AG04450 (cell line): ENCODE measurements around the gene ITGB7. TPM values are rescaled to one million over a fixed set of nuclear protein-coding genes. Genes with fewer than 3 reads are reported as not detected.

ENCODE experiments used
- CTCF ChIA-PET: fragments of 300-600, 350-600 bp; formaldehyde crosslinking; extraction: SDS; loops from one replicate; lab custom pipeline; 2022; ENCODE audit warnings: antibody characterized with exemption, inconsistent platforms; lab: Charles Lee
- POLR2A ChIA-PET: fragments of 350-600 bp; formaldehyde crosslinking; extraction: SDS; loops from one replicate; lab custom pipeline; 2021; ENCODE audit warnings: antibody characterized with exemption, inconsistent platforms; lab: Yijun Ruan, JAX
- DNase-seq: peaks from one replicate; pipeline ENCODE4 v3.0.0-alpha.2; 2011; ENCODE audit warnings: low read depth, low spot score
- H3K27ac ChIP-seq: one replicate; pipeline ENCODE4 v1.5.1; 2012; ENCODE audit warnings: low read depth, low read length, control low read depth
- H3K27me3 ChIP-seq: one replicate; pipeline ENCODE4 v1.6.0; 2012; ENCODE audit warnings: low read length; ENCODE audit not compliant: control insufficient read depth, insufficient read depth
- H3K4me3 ChIP-seq: 2 replicates; pipeline ENCODE4 v1.5.1; 2011; ENCODE audit warnings: mild to moderate bottlenecking, low read depth, low read length, control low read depth
- H3K9me3 ChIP-seq: 2 replicates; pipeline ENCODE4 v1.5.1; 2012; ENCODE audit warnings: low read length; ENCODE audit not compliant: control insufficient read depth, insufficient read depth
- CTCF ChIP-seq: IDR thresholded peaks from 2 replicates; pipeline ENCODE4 v1.5.1; 2011; ENCODE audit warnings: low read depth, low read length, control low read depth, inconsistent platforms
- polyA plus RNA-seq: library from polyadenylated mRNA; depleted of rRNA; stranded (reverse); fragments of >200 nt; gene quantifications from 2 replicates; pipeline ENCODE4 v1.2.3, GENCODE V29; 2011

Gene ITGB7
- polyA plus RNA-seq, 1 experiment, result 0.15 TPM

GRCh38 chr12:53221203-53222080, 14.4 kb upstream of the ITGB7 start:
- no peak for DNase-seq
- CTCF ChIA-PET, result interaction anchor here (0.6 to 4.3 kb wide), 2 partner anchors 11 to 99 kb away, joined by 3 to 23 read pairs; partner anchors contain the start of gene AAAS
- peak overlapping the region; percentile 95 for H3K27ac ChIP-seq
- POLR2A ChIA-PET, result interaction anchor here (0.8 to 2.6 kb wide), 4 partner anchors 46 to 123 kb away, joined by 3 to 12 read pairs (median 4); partner anchors contain the start of gene PFDN5
- no peaks in the 10 kb centered on the region for H3K27me3 ChIP-seq
- TF ChIP-seq CTCF, result peak; percentile 15; the same call in 1 of the 2 replicates
- H3K4me3 ChIP-seq, result peak overlapping the region; percentile 58
- no peaks in the 10 kb centered on the region; the same call in 1 of the 2 replicates for H3K9me3 ChIP-seq

- no peaks in the 10 kb centered on the region for H3K27me3 ChIP-seq
- peak; percentile 80 for DNase-seq
- no peaks in the 10 kb centered on the region; the same call in 1 of the 2 replicates for H3K9me3 ChIP-seq
- POLR2A ChIA-PET, result interaction anchor here (0.6 to 2.6 kb wide), 8 partner anchors 11 to 214 kb away, joined by 3 to 12 read pairs (median 4); partner anchors contain the start of genes AAAS, MYG1 and PFDN5
- peak overlapping the region; percentile 80 for H3K4me3 ChIP-seq
- TF ChIP-seq CTCF, result no peak
- CTCF ChIA-PET, result interaction anchor here (4.3 kb wide), 1 partner anchor 100 kb away, joined by 23 read pairs; the partner anchor contains the start of gene AAAS
- peak overlapping the region; percentile 95 for H3K27ac ChIP-seq
These were observed 13.7 kb upstream of the ITGB7 start for GRCh38 chr12:53220694-53221202.

- DNase-seq, result no peak
- CTCF ChIA-PET, result interaction anchor here (2.0 to 4.3 kb wide), 2 partner anchors 101 to 125 kb away, joined by 7 to 23 read pairs; partner anchors contain the start of gene AAAS
- peak overlapping the region; percentile 80 for H3K4me3 ChIP-seq
- H3K27ac ChIP-seq, result peak overlapping the region; percentile 70
- no peaks in the 10 kb centered on the region for H3K27me3 ChIP-seq
- POLR2A ChIA-PET, result interaction anchor here (0.6 to 2.6 kb wide), 9 partner anchors 10 to 213 kb away, joined by 3 to 12 read pairs (median 4); partner anchors contain the start of genes AAAS, MYG1 and PFDN5
- TF ChIP-seq CTCF, result no peak
- no peaks in the 10 kb centered on the region; the same call in 1 of the 2 replicates for H3K9me3 ChIP-seq
These were observed 13.1 kb upstream of the ITGB7 start for GRCh38 chr12:53219956-53220693.

GRCh38 chr12:53219292-53219955, 12.4 kb upstream of the ITGB7 start:
- TF ChIP-seq CTCF, result no peak
- DNase-seq, result no peak
- peak overlapping the region; percentile 57 for H3K27ac ChIP-seq
- ChIA-PET CTCF (interaction anchor here (1.0 to 4.3 kb wide), 3 partner anchors 101 to 126 kb away, joined by 3 to 23 read pairs (median 7); partner anchors contain the start of gene AAAS), POLR2A (interaction anchor here (0.7 to 2.6 kb wide), 8 partner anchors 33 to 102 kb away, joined by 3 to 12 read pairs (median 4); partner anchors contain the start of genes AAAS, MYG1 and PFDN5)
- H3K4me3 ChIP-seq, result peak overlapping the region; percentile 80
- no peaks in the 10 kb centered on the region for H3K27me3 ChIP-seq
- no peaks in the 10 kb centered on the region; the same call in 1 of the 2 replicates for H3K9me3 ChIP-seq
